22Rv1 (cell line): ENCODE data around the gene IMMP2L.

Source experiments
- ZFX ChIP-seq: fragments of 450-650 bp; IDR thresholded peaks from 2 replicates; pipeline ENCODE4 v1.6.1; 2017; ENCODE audit warnings: antibody characterized with exemption, borderline replicate concordance
- TF ChIP-seq, protein P1 (sequence below): fragments of 450-650 bp; IDR thresholded peaks from 2 replicates; pipeline ENCODE4 v1.5.1; 2017; ENCODE audit warnings: mild to moderate bottlenecking

DNA sequence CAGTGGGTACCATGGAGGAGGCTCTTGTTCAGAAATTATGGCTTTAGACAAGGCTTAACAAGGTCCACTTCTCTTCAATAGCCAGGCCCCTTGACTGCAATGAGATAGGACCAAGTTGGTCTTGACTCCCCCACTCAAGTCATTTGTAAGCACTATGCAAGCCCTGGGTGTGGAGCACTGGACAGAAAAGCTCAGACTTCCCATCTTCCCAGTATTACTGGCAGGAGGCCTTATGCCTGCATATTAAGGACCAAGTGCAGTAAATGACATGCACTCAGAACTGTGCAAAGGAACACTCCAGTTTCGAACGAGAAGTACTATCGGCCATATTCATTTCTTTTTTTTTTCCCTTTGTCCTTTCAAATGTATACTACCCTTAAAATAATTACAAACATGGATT is 789.7 kb downstream of the IMMP2L start:
- TF ChIP-seq, protein P1, sequence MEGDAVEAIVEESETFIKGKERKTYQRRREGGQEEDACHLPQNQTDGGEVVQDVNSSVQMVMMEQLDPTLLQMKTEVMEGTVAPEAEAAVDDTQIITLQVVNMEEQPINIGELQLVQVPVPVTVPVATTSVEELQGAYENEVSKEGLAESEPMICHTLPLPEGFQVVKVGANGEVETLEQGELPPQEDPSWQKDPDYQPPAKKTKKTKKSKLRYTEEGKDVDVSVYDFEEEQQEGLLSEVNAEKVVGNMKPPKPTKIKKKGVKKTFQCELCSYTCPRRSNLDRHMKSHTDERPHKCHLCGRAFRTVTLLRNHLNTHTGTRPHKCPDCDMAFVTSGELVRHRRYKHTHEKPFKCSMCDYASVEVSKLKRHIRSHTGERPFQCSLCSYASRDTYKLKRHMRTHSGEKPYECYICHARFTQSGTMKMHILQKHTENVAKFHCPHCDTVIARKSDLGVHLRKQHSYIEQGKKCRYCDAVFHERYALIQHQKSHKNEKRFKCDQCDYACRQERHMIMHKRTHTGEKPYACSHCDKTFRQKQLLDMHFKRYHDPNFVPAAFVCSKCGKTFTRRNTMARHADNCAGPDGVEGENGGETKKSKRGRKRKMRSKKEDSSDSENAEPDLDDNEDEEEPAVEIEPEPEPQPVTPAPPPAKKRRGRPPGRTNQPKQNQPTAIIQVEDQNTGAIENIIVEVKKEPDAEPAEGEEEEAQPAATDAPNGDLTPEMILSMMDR = no peak
- no peak for TF ChIP-seq ZFX
